ENCODE data around the gene CYFIP2.

- TF ChIP-seq POLR2AphosphoS5 (IDR thresholded peaks at IDR 0.05; ENCODE audit: low read depth, low read length) (no peak), CTCF (IDR thresholded peaks at IDR 0.05 in 2 of 3, conservative IDR thresholded peaks at IDR 0.05 in 1 of 3; ENCODE audit: borderline replicate concordance in 1 of 3, insufficient read depth in 1 of 3, low read depth in 2 of 3, low read length in 2 of 3) (no peak), MAX (IDR thresholded peaks at IDR 0.05) (no peak), ZFX (IDR thresholded peaks at IDR 0.05) (no peak), SP1 (IDR thresholded peaks at IDR 0.05; ENCODE audit: low read depth) (no peak), POLR2A (IDR thresholded peaks at IDR 0.05; ENCODE audit: borderline replicate concordance, extremely low read depth, insufficient read depth, insufficient read length) (no peak), SIN3A (IDR thresholded peaks at IDR 0.05; ENCODE audit: low read depth) (no peak), EZH2 (IDR thresholded peaks at IDR 0.05) (no peak)
Measured at GRCh38 chr5:157245476-157245875, 20.4 kb upstream of the CYFIP2 start.

Data from HCT116 (cell line).